Cerebellar nuclear complex (tissue), 1 donor: ENCODE data around the gene ZNF284.
"Not testable (repeated sequence)": the region's sequence is repeated elsewhere in the genome, so short reads cannot be mapped to it uniquely, and the experiment has no call there.

ENCODE experiments used
- DNase-seq, 2 experiments: peaks; one replicate each; lab custom pipeline; 2025; lab: John Stamatoyannopoulos, UW

The ZNF284 gene

GRCh38 chr19:44111910-44112463, 40.0 kb downstream of the ZNF284 start:
- DNase-seq, result no peak

DNA sequence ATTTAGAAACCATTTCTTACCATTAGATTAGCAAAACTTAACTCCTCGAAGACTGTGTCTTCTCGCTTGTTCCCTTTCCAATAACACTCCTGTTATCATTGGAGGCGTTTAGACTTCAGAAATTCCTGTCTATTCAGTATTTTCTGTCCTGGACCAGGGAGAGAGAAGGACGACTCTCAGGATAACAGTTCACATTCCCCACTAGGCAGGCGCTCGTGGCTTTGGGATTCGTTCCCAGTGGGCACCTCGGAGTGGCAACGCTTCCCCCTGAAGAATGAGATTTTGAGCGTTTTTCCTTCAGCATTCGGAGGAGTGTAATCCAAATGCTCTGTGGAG, 40.8 kb downstream of the ZNF284 start:
- no peak for DNase-seq

DNA sequence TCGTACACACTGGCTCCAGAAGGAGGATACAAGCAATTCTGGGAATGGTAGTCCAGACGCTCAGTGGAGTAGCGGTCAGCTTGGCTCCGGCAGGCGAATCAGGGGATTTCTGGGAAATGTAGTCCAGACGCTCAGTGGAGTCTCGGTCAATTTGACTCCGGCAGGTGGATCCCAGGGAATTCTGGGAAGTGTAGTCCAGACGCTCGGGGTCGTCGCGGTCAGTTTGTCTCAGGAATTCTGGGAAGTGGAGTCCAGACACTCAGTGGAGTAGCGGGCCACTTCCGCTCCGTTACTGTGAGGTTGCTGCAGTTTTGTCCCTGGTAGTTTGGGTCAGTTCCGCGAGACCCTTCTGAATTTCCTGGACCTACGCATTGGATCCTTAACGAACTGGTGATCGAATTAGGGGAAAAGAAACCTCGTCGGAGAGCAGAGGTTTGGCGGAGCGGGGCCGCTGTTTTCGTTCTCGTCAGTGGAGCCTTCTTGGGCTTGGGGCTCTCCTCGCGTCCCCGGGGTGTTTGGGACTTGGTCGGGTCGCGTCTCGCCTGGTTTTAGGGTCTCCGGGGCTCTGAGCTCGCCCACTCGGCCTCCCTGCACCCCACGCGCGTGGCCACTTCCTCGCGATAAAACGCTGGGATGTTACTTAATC, 41.3 kb downstream of the ZNF284 start, which contains the start of gene ZNF225:
Gene ZNF225 (plus strand): TSS at position 262 of the 646 bp plus-strand sequence. CDS start 2,429 bp downstream, outside the sequence.
- peak; percentile 97 to 99 for DNase-seq

DNA sequence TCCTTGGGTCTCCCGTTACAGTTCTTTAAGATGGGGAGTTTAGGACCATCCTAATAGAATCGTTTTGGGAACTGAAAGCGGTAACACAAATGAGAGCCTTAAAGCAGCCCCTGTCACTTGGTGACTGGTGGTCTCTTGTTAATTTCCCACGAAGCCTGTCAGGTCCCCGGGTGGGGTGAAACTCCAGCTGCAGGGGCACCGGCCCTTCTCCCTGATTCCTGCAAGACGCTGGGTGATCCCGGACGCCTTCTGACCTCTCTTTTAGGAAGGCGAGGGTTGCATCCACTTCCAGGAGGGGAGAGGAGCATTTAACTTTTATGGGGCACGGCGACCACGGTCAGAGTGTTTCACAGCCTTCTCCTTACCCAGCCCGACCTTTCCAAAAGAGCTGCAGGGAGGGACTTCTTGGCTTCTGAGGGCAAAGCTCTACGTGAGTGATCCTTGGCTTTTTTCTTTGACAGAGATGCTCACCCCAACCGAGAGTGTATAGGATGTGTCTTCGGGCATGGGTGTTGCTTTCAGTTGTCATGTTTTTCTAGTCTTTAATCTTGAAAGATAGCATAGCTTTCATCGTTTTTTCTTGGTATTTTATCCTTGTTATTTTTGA, 41.9 kb downstream of the ZNF284 start:
- DNase-seq, result no peak

- not testable (repeated sequence) for DNase-seq
Measured at GRCh38 chr19:44121162-44121561, 49.2 kb downstream of the ZNF284 start.

DNA sequence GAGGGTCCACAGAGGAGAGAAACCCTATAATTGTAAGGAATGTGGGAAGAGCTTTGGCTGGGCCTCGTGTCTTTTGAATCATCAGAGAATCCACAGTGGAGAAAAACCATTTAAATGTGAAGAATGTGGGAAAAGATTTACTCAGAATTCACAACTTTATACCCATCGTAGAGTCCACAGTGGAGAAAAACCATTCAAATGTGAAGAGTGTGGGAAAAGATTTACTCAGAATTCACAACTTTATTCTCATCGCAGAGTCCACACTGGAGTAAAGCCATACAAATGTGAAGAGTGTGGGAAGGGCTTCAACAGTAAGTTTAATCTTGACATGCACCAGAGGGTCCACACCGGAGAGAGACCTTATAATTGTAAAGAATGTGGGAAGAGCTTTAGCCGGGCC, 60.0 kb downstream of the ZNF284 start:
- no peak for DNase-seq
